GM23248 (cell line): Measurements from ENCODE around the gene PLEKHG3.

ENCODE experiments used
- EZH2 ChIP-seq: fragments of 200-600 bp; sonication (generic); IDR thresholded peaks from 2 replicates; pipeline ENCODE4 v1.6.1; 2018; ENCODE audit warnings: antibody characterized with exemption, mild to moderate bottlenecking; ENCODE audit not compliant: insufficient read depth, poor library complexity, severe bottlenecking
- EZH2phosphoT487 ChIP-seq: fragments of 200-600 bp; sonication (generic); IDR thresholded peaks from 2 replicates; pipeline ENCODE4 v1.6.1; 2018; ENCODE audit warnings: antibody characterized with exemption, moderate library complexity, mild to moderate bottlenecking, low read depth; ENCODE audit not compliant: insufficient read depth

DNA sequence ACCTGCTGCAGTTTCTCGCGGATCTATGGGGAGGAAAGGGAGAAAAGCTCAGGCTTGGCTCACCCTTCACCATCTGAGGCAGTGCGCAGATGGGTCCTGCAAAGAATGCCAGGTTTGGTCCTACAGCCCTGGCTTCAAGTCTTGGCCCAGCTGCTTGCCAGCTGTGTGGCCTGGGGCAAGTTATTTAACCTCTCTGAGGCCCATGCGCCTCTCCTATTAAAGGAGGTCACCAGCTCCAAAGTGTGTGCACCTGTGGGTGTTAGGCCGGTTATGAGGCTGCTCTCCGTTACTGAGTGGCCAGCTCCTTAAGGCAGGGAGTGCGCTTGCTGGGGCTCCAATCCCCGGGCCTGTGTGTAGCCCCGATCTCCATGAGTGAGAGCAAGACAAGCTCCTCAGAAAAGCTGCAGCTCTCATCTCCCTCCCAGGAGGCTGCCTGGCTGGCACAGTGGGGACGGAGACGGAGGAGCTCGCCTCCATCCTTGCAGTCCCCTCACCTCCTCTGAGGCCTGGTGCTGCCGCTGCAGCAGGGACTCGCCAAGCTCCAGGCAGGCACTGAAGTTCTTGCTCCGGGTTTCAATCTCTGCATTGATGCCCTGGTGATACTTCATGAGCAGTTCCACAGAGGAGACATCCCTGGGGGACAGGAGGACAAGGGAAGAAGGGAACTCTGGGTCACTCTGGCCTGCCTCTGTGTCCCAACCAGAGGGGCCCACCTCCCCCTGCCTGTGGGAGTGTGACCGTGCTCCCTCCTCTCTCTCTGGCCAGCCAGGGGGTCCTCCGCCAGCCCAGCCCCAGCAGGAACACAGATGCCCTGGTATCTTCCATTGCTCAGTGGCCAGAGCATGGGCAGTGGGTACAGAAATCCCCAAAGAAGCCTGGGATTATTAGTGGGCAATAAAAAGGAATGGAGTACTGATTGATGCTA, 65.1 kb downstream of the PLEKHG3 start:
- no peak for TF ChIP-seq EZH2
- no peak for TF ChIP-seq EZH2phosphoT487
